Globus pallidus (tissue), 1 donor: ENCODE measurements around the gene BLNK.

ENCODE experiments used
- DNase-seq: peaks from one replicate; pipeline ENCODE4 v3.0.0-alpha.2; 2015; ENCODE audit warnings: low spot score

The BLNK gene

GRCh38 chr10:96261930-96262329 is 9.4 kb downstream of the BLNK start:
- no peak for DNase-seq

- DNase-seq = no peak
These were observed 10.2 kb downstream of the BLNK start for GRCh38 chr10:96261132-96261531.

GRCh38 chr10:96260014-96260413 is 11.4 kb downstream of the BLNK start:
- DNase-seq = no peak

- peak; percentile 35 for DNase-seq
These were observed 12.2 kb downstream of the BLNK start for GRCh38 chr10:96259150-96259549.

- peak; percentile 68 for DNase-seq
These were observed 13.4 kb downstream of the BLNK start for GRCh38 chr10:96257944-96258343.

GRCh38 chr10:96255549-96256333 is 15.6 kb downstream of the BLNK start:
- DNase-seq = no peak

GRCh38 chr10:96254976-96255375 is 16.4 kb downstream of the BLNK start:
- no peak for DNase-seq

GRCh38 chr10:96252730-96253129 is 18.6 kb downstream of the BLNK start:
- no peak for DNase-seq

GRCh38 chr10:96250349-96250748 is 21.0 kb downstream of the BLNK start:
- DNase-seq = no peak

- DNase-seq = no peak
These were observed 22.1 kb downstream of the BLNK start for GRCh38 chr10:96249264-96249663.

GRCh38 chr10:96244354-96244753 is 27.0 kb downstream of the BLNK start:
- no peak for DNase-seq

GRCh38 chr10:96243296-96243695 is 28.1 kb downstream of the BLNK start:
- DNase-seq = no peak

- no peak for DNase-seq
These were observed 28.5 kb downstream of the BLNK start for GRCh38 chr10:96242822-96243221.

GRCh38 chr10:96238646-96239623 is 32.4 kb downstream of the BLNK start:
- no peak for DNase-seq

- DNase-seq = no peak
These were observed 34.5 kb downstream of the BLNK start for GRCh38 chr10:96236876-96237275.

- peak; percentile 46 for DNase-seq
These were observed 35.3 kb downstream of the BLNK start for GRCh38 chr10:96236090-96236478.

- DNase-seq = no peak
These were observed 35.9 kb downstream of the BLNK start for GRCh38 chr10:96235326-96236089.

- no peak for DNase-seq
These were observed 37.4 kb downstream of the BLNK start for GRCh38 chr10:96233959-96234358.

GRCh38 chr10:96230527-96230926 is 40.8 kb downstream of the BLNK start:
- no peak for DNase-seq

GRCh38 chr10:96229568-96230030 is 41.8 kb downstream of the BLNK start:
- peak; percentile 60 for DNase-seq

GRCh38 chr10:96228408-96228994 is 42.9 kb downstream of the BLNK start:
- no peak for DNase-seq

GRCh38 chr10:96227206-96227605 is 44.2 kb downstream of the BLNK start:
- no peak for DNase-seq
